ENCODE data around the gene FBLN1.

GRCh38 chr22:45533703-45534102 is 31.0 kb downstream of the FBLN1 start:
- TF ChIP-seq ZNF274 (IDR thresholded peaks at IDR 0.05; ENCODE audit: low read depth, low read length) (no peak), POLR2AphosphoS5 (IDR thresholded peaks at IDR 0.05; ENCODE audit: low read depth, low read length) (no peak), EZH2 (IDR thresholded peaks at IDR 0.05) (no peak), CTCF (IDR thresholded peaks at IDR 0.05 in 2 of 3, conservative IDR thresholded peaks at IDR 0.05 in 1 of 3; ENCODE audit: borderline replicate concordance in 1 of 3, insufficient read depth in 1 of 3, low read depth in 2 of 3, low read length in 2 of 3) (no peak), EZH2phosphoT487 (IDR thresholded peaks at IDR 0.05; ENCODE audit: borderline replicate concordance) (no peak), SP1 (IDR thresholded peaks at IDR 0.05; ENCODE audit: low read depth) (no peak), REST (IDR thresholded peaks at IDR 0.05; ENCODE audit: low read depth) (no peak), MAX (IDR thresholded peaks at IDR 0.05) (no peak)

Data from HCT116 (cell line).